PC-9 (cell line): ENCODE data around the gene SRPRB.

Source experiments
- CTCF ChIP-seq: fragments of 200-600 bp; sonication (generic); conservative IDR thresholded peaks from 2 replicates; pipeline ENCODE4 v1.6.1; 2017; ENCODE audit warnings: mixed run types, antibody characterized with exemption, mild to moderate bottlenecking, moderate library complexity
- EZH2 ChIP-seq: fragments of 200-600 bp; sonication (generic); IDR thresholded peaks from 2 replicates; pipeline ENCODE4 v1.8.0; 2017; ENCODE audit warnings: antibody characterized with exemption, low read depth

GRCh38 chr3:133864616-133865015 is 59.0 kb downstream of the SRPRB start:
- no peak for TF ChIP-seq CTCF
- TF ChIP-seq EZH2, result no peak
